ENCODE measurements around the gene LGI1.

LGI1 gene

GRCh38 chr10:93820434-93820833 lies 62.7 kb downstream of the LGI1 start:
- Histone ChIP-seq H3K27ac (ENCODE audit: low read depth, low read length) (no peak overlapping the region), H3K79me2 (ENCODE audit: insufficient read depth, low read length) (no peaks in the 10 kb centered on the region), H3K9me2 (replicated peaks; ENCODE audit: insufficient read depth, low read length) (no peaks in the 10 kb centered on the region), H3K9me3 (ENCODE audit: insufficient read depth, low read length) (no peaks in the 10 kb centered on the region), H3K4me3 (ENCODE audit: insufficient read depth, low read length, poor library complexity, severe bottlenecking) (no peak overlapping the region), H3K27me3 (ENCODE audit: low read length) (no peaks in the 10 kb centered on the region), H4K20me1 (ENCODE audit: low read depth, low read length) (no peaks in the 10 kb centered on the region), H3K4me2 (ENCODE audit: low read depth, low read length, poor library complexity, severe bottlenecking) (no peak overlapping the region), H3F3A (ENCODE audit: insufficient read depth) (no peaks in the 10 kb centered on the region), H3K9ac (ENCODE audit: low read length) (no peak overlapping the region), H3K36me3 (ENCODE audit: low read length) (no peaks in the 10 kb centered on the region), H2AFZ (ENCODE audit: low read depth, low read length, severe bottlenecking) (no peak overlapping the region)
- no peak for TF ChIP-seq EZH2phosphoT487 (conservative IDR thresholded peaks at IDR 0.05; ENCODE audit: low read length)
- no peak for TF ChIP-seq CTCF (IDR thresholded peaks at IDR 0.05; ENCODE audit: insufficient read depth, low read length, poor library complexity, severe bottlenecking)

- no peak overlapping the region for H3K27ac ChIP-seq (ENCODE audit: low read depth, low read length)
- H3K9ac ChIP-seq (ENCODE audit: low read length) = no peak overlapping the region
- no peaks in the 10 kb centered on the region for H3K27me3 ChIP-seq (ENCODE audit: low read length)
- no peak for TF ChIP-seq CTCF (IDR thresholded peaks at IDR 0.05; ENCODE audit: insufficient read depth, low read length, poor library complexity, severe bottlenecking)
- TF ChIP-seq EZH2phosphoT487 (conservative IDR thresholded peaks at IDR 0.05; ENCODE audit: low read length) = no peak
- H2AFZ ChIP-seq (ENCODE audit: low read depth, low read length, severe bottlenecking) = no peak overlapping the region
- no peaks in the 10 kb centered on the region for H3F3A ChIP-seq (ENCODE audit: insufficient read depth)
- H3K4me3 ChIP-seq (ENCODE audit: insufficient read depth, low read length, poor library complexity, severe bottlenecking) = no peak overlapping the region
- H3K79me2 ChIP-seq (ENCODE audit: insufficient read depth, low read length) = no peaks in the 10 kb centered on the region
- H3K36me3 ChIP-seq (ENCODE audit: low read length) = no peaks in the 10 kb centered on the region
- no peaks in the 10 kb centered on the region for H3K9me3 ChIP-seq (ENCODE audit: insufficient read depth, low read length)
- no peak overlapping the region for H3K4me2 ChIP-seq (ENCODE audit: low read depth, low read length, poor library complexity, severe bottlenecking)
- H4K20me1 ChIP-seq (ENCODE audit: low read depth, low read length) = no peaks in the 10 kb centered on the region
- H3K9me2 ChIP-seq (replicated peaks; ENCODE audit: insufficient read depth, low read length) = no peaks in the 10 kb centered on the region
Measured at GRCh38 chr10:93821051-93821772, 63.5 kb downstream of the LGI1 start.

GRCh38 chr10:93826355-93826754 lies 68.6 kb downstream of the LGI1 start:
- no peak overlapping the region for H2AFZ ChIP-seq (ENCODE audit: low read depth, low read length, severe bottlenecking)
- no peak overlapping the region for H3K27ac ChIP-seq (ENCODE audit: low read depth, low read length)
- no peaks in the 10 kb centered on the region for H3F3A ChIP-seq (ENCODE audit: insufficient read depth)
- H4K20me1 ChIP-seq (ENCODE audit: low read depth, low read length) = no peaks in the 10 kb centered on the region
- no peak for TF ChIP-seq CTCF (IDR thresholded peaks at IDR 0.05; ENCODE audit: insufficient read depth, low read length, poor library complexity, severe bottlenecking)
- TF ChIP-seq EZH2phosphoT487 (conservative IDR thresholded peaks at IDR 0.05; ENCODE audit: low read length) = no peak
- H3K9me2 ChIP-seq (replicated peaks; ENCODE audit: insufficient read depth, low read length) = no peaks in the 10 kb centered on the region
- no peak overlapping the region for H3K4me2 ChIP-seq (ENCODE audit: low read depth, low read length, poor library complexity, severe bottlenecking)
- no peaks in the 10 kb centered on the region for H3K79me2 ChIP-seq (ENCODE audit: insufficient read depth, low read length)
- no peak overlapping the region for H3K9ac ChIP-seq (ENCODE audit: low read length)
- H3K4me3 ChIP-seq (ENCODE audit: insufficient read depth, low read length, poor library complexity, severe bottlenecking) = no peak overlapping the region
- no peaks in the 10 kb centered on the region for H3K9me3 ChIP-seq (ENCODE audit: insufficient read depth, low read length)
- H3K27me3 ChIP-seq (ENCODE audit: low read length) = no peaks in the 10 kb centered on the region
- no peaks in the 10 kb centered on the region for H3K36me3 ChIP-seq (ENCODE audit: low read length)

Measured in SU-DHL-6 (cell line).